Loucy (cell line): ENCODE data around the gene GPR137B.

Source experiments
- H2AFZ ChIP-seq: fragments of 200-600 bp; sonication (generic); 2 replicates; pipeline ENCODE4 v1.6.0; 2016; ENCODE audit warnings: antibody characterized with exemption, mild to moderate bottlenecking, low read length, moderate library complexity
- H3F3A ChIP-seq: fragments of 200-600 bp; 2 replicates; pipeline ENCODE4 v1.6.0; 2016; ENCODE audit warnings: antibody characterized with exemption, low read depth, mild to moderate bottlenecking
- H3K27me3 ChIP-seq: fragments of 200-600 bp; sonication (generic); 2 replicates; pipeline ENCODE4 v1.6.1; 2014; ENCODE audit warnings: low read length, mild to moderate bottlenecking; ENCODE audit not compliant: insufficient read depth, poor library complexity, severe bottlenecking
- H3K36me3 ChIP-seq: fragments of 200-600 bp; sonication (generic); 2 replicates; pipeline ENCODE4 v1.6.1; 2016; ENCODE audit warnings: low read length; ENCODE audit not compliant: insufficient read depth
- H3K4me1 ChIP-seq: fragments of 200-600 bp; sonication (generic); 2 replicates; pipeline ENCODE4 v1.5.1; 2014; ENCODE audit warnings: low read length, mild to moderate bottlenecking; ENCODE audit not compliant: insufficient read depth, poor library complexity, severe bottlenecking
- H3K4me2 ChIP-seq: fragments of 200-600 bp; sonication (generic); 2 replicates; pipeline ENCODE4 v1.6.0; 2014; ENCODE audit warnings: antibody characterized with exemption, low read length, low read depth, mild to moderate bottlenecking; ENCODE audit not compliant: poor library complexity, severe bottlenecking
- H3K4me3 ChIP-seq: fragments of 200-600 bp; sonication (generic); 2 replicates; pipeline ENCODE4 v1.5.1; 2014; ENCODE audit warnings: low read length, mild to moderate bottlenecking, mixed read lengths; ENCODE audit not compliant: poor library complexity, severe bottlenecking
- H3K79me2 ChIP-seq: fragments of 200-600 bp; sonication (generic); 2 replicates; pipeline ENCODE4 v1.6.1; 2014; ENCODE audit warnings: low read length; ENCODE audit not compliant: insufficient read depth
- H3K9ac ChIP-seq: fragments of 200-600 bp; sonication (generic); 2 replicates; pipeline ENCODE4 v1.6.0; 2014; ENCODE audit warnings: mild to moderate bottlenecking, low read depth, low read length, moderate library complexity; ENCODE audit not compliant: poor library complexity, severe bottlenecking
- H3K9me2 ChIP-seq: fragments of 200-600 bp; sonication (generic); replicated peaks from 2 replicates; pipeline ENCODE4 v1.6.1; 2016; ENCODE audit warnings: low read depth, low read length, mixed read lengths
- H3K9me3 ChIP-seq: fragments of 200-600 bp; sonication (generic); 2 replicates; pipeline ENCODE4 v1.6.1; 2014; ENCODE audit warnings: mild to moderate bottlenecking, antibody characterized with exemption, low read length, low read depth; ENCODE audit not compliant: insufficient read depth
- H4K20me1 ChIP-seq: fragments of 200-600 bp; sonication (generic); 2 replicates; pipeline ENCODE4 v1.6.0; 2014; ENCODE audit warnings: antibody characterized with exemption, low read length, mild to moderate bottlenecking; ENCODE audit not compliant: insufficient read depth, poor library complexity, severe bottlenecking
- EZH2phosphoT487 ChIP-seq: fragments of 200-600 bp; IDR thresholded peaks from 2 replicates; pipeline ENCODE4 v1.6.1; 2018; ENCODE audit warnings: antibody characterized with exemption, mild to moderate bottlenecking, moderate library complexity, borderline replicate concordance
- TF ChIP-seq, protein P1 (sequence below): fragments of 200-600 bp; sonication (generic); conservative IDR thresholded peaks from 2 replicates; pipeline ENCODE4 v1.5.1; 2014; ENCODE audit warnings: mild to moderate bottlenecking, antibody characterized with exemption, low read length

GPR137B gene

DNA sequence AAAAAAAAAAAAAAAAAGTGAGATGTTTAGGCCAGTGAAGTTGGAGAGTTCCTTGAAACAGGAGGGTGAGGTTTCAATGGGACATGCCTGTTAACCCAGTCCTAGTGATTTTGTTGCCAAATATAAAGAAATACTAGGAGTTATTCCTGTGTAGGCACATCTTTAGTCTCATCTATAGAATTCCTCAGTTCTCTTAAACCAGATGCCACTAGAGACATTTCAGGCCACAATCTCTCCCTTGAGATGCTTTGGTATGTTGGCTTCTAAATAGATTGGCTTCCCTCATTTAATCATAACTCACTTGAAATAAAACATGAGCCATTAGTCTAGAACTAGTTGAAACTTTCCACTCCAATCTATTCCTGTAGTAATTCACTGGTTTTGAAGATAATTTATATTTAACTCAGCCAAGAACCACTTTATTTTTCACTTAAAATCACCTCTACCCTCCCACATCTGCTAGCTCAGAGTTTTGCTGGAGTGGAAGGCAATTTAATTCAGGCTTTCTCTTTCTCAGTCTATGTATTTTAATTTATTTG, 29.8 kb downstream of the GPR137B start:
- TF ChIP-seq, protein P1, sequence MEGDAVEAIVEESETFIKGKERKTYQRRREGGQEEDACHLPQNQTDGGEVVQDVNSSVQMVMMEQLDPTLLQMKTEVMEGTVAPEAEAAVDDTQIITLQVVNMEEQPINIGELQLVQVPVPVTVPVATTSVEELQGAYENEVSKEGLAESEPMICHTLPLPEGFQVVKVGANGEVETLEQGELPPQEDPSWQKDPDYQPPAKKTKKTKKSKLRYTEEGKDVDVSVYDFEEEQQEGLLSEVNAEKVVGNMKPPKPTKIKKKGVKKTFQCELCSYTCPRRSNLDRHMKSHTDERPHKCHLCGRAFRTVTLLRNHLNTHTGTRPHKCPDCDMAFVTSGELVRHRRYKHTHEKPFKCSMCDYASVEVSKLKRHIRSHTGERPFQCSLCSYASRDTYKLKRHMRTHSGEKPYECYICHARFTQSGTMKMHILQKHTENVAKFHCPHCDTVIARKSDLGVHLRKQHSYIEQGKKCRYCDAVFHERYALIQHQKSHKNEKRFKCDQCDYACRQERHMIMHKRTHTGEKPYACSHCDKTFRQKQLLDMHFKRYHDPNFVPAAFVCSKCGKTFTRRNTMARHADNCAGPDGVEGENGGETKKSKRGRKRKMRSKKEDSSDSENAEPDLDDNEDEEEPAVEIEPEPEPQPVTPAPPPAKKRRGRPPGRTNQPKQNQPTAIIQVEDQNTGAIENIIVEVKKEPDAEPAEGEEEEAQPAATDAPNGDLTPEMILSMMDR = no peak
- no peak for TF ChIP-seq EZH2phosphoT487
- H3K4me2 ChIP-seq = no peak overlapping the region
- no peaks in the 10 kb centered on the region for H3K36me3 ChIP-seq
- H3K27me3 ChIP-seq = no peaks in the 10 kb centered on the region
- no peaks in the 10 kb centered on the region for H3K9me3 ChIP-seq
- H3K4me3 ChIP-seq = no peak overlapping the region
- no peaks in the 10 kb centered on the region for H3K79me2 ChIP-seq
- H3K9me2 ChIP-seq = no peaks in the 10 kb centered on the region
- no peak overlapping the region for H2AFZ ChIP-seq
- H3K9ac ChIP-seq = no peak overlapping the region
- H4K20me1 ChIP-seq = no peaks in the 10 kb centered on the region
- no peaks in the 10 kb centered on the region for H3F3A ChIP-seq
- no peaks in the 10 kb centered on the region for H3K4me1 ChIP-seq

DNA sequence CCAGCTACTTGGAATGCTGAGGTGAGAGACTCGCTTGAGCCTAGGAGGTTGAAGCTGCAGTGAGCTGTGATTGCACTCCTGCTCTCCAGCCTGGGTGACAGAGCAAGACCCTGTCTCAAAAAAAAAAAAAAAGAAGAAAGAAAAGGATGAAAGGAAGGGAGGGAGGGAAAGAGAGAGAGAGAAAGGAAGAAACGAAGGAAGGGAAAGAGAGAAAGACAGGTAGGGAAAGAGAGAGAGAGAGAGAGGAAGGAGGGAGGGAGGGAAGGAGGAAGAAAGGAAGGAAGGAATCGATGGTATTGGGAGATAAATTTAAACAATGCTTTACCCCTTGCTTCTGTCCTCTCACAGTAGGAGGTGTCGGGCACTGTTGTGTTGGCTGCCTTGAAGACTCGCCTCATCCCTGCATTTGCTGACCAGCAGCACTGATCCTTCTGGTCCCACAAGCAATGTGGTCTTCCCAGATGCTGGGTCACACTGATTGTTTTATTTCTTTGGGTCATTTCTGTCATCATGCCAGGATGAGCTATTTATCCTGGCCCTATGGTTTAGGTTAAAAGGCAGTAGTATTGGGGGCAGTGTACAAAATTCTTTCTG, 30.9 kb downstream of the GPR137B start:
- no peaks in the 10 kb centered on the region for H3K9me3 ChIP-seq
- H3K4me2 ChIP-seq = no peak overlapping the region
- no peak overlapping the region for H3K4me3 ChIP-seq
- H4K20me1 ChIP-seq = no peaks in the 10 kb centered on the region
- H3K27me3 ChIP-seq = no peaks in the 10 kb centered on the region
- no peak overlapping the region for H2AFZ ChIP-seq
- no peaks in the 10 kb centered on the region for H3K36me3 ChIP-seq
- H3K4me1 ChIP-seq = no peaks in the 10 kb centered on the region
- no peaks in the 10 kb centered on the region for H3F3A ChIP-seq
- H3K9me2 ChIP-seq = no peaks in the 10 kb centered on the region
- no peak overlapping the region for H3K9ac ChIP-seq
- H3K79me2 ChIP-seq = no peaks in the 10 kb centered on the region
- TF ChIP-seq, protein P1 = no peak
- TF ChIP-seq EZH2phosphoT487 = no peak

DNA sequence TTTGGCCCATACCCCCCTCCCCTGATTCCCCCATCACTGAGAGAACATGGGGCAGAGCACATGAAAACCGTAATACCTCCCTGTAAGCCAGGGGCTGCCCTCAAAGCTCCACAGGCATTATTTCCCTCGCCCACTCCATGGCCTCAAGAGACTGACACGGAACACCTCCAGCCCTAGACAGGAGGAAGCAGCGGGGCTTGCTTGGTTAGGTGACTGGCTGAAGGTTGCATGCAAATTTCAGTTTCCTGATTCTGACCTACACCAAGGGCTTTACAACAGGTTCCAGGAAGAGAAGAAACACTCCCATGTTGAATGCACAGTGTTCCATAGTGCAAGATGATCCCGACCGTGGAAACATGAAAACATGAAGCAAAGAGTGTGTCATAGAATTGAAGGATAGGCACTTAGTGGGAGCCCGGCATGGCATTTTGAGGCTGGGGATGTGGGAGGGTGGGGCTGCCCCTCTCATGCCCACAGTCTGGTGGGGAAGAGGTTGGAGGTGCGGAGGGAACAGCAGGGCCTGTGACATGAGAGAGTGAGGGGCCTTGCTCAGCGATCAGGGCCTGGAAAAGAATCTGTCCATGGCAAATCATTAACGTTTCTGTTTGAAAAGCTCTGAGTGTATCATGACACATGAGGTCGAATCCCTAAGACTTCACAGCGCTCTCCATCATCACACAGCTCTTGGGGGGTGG, 33.5 kb downstream of the GPR137B start:
- Histone ChIP-seq H3K9me2 (no peaks in the 10 kb centered on the region), H3K36me3 (no peaks in the 10 kb centered on the region), H3K9ac (no peak overlapping the region), H4K20me1 (no peaks in the 10 kb centered on the region), H3K4me1 (no peaks in the 10 kb centered on the region), H3K79me2 (no peaks in the 10 kb centered on the region), H3K27me3 (no peaks in the 10 kb centered on the region), H3F3A (no peaks in the 10 kb centered on the region), H2AFZ (no peak overlapping the region), H3K9me3 (no peaks in the 10 kb centered on the region), H3K4me3 (no peak overlapping the region), H3K4me2 (no peak overlapping the region)
- no peak for TF ChIP-seq EZH2phosphoT487
- TF ChIP-seq, protein P1 = no peak
